Retinal pigment epithelial cell (primary cell): ENCODE data around the gene LRRIQ4.

Source experiments
- DNase-seq: peaks from one replicate; pipeline ENCODE4 v3.0.0-alpha.2; 2010; ENCODE audit warnings: low read depth
- H3K4me3 ChIP-seq: 2 replicates; pipeline ENCODE4 v1.5.1; 2011; ENCODE audit warnings: mild to moderate bottlenecking, low read length, control low read depth, moderate library complexity
- TF ChIP-seq, protein P1 (sequence below): conservative IDR thresholded peaks from 2 replicates; pipeline ENCODE4 v1.5.1; 2011; ENCODE audit warnings: low read depth, low read length, control low read depth, inconsistent platforms

The LRRIQ4 gene

DNA sequence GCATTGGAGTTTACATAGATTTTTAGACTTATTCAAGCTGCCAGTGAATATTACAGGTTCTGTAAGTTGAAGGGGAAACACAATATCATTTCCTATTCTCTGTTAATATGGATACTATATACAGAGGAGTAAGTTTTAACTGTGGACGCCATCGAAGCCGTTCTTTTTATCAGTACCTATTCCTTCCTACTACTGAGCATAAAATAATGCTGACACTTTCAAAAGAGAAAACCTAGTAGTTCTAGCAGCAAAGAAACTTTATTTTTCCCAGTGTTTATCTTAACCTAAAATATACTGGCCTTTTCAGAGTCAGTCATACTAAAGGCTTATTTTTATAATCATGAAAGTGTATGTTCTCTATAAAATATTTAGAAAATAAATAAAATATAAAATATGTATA is 42.8 kb downstream of the LRRIQ4 start:
- TF ChIP-seq, protein P1, sequence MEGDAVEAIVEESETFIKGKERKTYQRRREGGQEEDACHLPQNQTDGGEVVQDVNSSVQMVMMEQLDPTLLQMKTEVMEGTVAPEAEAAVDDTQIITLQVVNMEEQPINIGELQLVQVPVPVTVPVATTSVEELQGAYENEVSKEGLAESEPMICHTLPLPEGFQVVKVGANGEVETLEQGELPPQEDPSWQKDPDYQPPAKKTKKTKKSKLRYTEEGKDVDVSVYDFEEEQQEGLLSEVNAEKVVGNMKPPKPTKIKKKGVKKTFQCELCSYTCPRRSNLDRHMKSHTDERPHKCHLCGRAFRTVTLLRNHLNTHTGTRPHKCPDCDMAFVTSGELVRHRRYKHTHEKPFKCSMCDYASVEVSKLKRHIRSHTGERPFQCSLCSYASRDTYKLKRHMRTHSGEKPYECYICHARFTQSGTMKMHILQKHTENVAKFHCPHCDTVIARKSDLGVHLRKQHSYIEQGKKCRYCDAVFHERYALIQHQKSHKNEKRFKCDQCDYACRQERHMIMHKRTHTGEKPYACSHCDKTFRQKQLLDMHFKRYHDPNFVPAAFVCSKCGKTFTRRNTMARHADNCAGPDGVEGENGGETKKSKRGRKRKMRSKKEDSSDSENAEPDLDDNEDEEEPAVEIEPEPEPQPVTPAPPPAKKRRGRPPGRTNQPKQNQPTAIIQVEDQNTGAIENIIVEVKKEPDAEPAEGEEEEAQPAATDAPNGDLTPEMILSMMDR = no peak
- no peak overlapping the region for H3K4me3 ChIP-seq
- no peak for DNase-seq

DNA sequence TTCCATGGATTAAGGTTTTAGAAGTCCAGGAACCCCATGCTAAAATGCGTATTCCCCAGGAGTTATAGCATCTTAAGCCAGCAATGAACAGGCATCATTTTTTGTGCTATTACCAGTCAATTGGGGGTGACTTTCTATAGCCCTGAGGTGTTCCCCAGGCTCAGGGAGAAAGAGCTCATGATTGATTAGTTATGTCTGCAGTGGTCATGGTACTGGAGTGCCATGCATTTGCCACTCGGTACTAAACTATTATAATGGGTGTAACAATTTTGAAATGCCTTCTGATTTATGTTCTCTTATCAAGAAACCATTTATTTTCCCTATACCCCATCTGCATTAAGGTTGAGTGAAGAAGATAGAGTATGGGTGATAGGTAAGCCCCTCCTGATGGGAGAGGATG is 45.1 kb downstream of the LRRIQ4 start:
- no peak overlapping the region for H3K4me3 ChIP-seq
- TF ChIP-seq, protein P1 = no peak
- no peak for DNase-seq

DNA sequence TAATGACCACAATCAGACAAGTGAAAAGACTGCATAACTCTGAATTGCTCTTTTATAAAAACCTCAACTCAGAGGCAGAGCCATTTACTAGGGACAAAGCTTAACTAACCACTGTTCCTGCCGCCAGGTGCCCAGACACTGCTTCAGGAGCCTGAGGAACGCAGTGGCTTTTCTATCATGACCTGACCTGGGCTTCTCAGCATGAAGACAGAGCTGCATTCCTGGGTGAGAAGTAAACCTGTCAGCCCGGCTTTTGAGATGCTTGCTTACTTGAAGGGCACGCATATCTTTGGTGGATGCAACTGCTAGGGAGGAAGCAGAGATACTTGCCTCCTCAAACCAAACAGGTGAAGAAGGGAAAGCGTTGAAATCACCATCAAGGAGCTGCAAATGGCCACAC is 49.2 kb downstream of the LRRIQ4 start:
- no peak for DNase-seq
- TF ChIP-seq, protein P1 = no peak
- no peak overlapping the region for H3K4me3 ChIP-seq

DNA sequence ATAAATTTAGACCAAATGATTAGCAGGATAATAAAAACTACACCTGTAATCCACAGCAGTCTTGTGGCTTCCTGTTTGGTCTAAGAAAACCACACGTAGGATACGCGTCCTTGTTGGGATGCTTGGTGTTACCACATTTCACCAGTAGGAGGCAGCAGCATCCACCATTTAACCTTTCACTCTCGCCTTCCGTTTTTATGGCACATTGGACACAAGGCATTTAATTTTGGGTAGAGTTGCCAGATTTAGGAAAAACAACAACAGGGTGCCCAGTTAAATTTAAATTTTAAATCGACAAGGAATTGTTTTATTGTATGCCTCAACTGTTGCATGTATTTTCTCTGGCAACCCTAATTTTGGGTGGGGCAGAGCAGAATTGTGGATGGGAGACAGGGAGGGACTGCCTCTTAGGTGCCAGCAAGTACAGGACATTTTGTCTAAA is 50.8 kb downstream of the LRRIQ4 start:
- H3K4me3 ChIP-seq = no peak overlapping the region
- DNase-seq = peak; percentile 28
- TF ChIP-seq, protein P1 = peak; percentile 91

- DNase-seq = no peak
- TF ChIP-seq, protein P1 = no peak
Observed at GRCh38 chr3:169864270-169864669, 51.6 kb downstream of the LRRIQ4 start.

DNA sequence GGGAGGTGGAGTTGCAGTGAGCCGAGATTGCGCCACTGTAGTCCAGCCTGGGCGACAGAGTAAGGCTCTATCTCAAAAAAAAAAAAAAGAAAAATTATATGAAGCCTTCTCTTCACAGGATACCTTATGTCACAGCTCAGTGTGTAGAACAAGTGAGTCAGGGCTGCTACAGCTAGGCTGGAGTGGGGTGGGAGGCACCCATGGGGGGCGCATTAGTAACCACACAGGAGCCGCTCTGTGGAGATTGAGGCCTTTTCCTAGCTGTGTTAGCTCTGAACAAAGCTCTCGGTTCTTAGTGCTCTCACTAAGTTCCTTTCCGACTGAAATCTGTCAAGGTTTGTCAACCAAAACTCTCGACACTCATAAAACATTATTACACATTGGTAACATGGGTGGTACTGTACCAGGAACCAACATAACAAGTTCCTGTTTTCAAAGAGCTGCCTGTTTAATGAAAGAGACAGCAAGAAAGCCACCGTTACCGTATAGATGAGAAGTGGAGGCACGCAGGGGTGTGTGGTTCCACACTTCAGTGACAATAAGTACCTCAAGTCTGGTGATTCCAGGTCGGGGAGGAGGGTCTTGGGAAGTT is 52.6 kb downstream of the LRRIQ4 start:
- TF ChIP-seq, protein P1 = no peak
- DNase-seq = no peak

More at GRCh38 chr3:169864270-169864669, 51.6 kb downstream of the LRRIQ4 start:
- H3K4me3 ChIP-seq = no peak overlapping the region

DNA sequence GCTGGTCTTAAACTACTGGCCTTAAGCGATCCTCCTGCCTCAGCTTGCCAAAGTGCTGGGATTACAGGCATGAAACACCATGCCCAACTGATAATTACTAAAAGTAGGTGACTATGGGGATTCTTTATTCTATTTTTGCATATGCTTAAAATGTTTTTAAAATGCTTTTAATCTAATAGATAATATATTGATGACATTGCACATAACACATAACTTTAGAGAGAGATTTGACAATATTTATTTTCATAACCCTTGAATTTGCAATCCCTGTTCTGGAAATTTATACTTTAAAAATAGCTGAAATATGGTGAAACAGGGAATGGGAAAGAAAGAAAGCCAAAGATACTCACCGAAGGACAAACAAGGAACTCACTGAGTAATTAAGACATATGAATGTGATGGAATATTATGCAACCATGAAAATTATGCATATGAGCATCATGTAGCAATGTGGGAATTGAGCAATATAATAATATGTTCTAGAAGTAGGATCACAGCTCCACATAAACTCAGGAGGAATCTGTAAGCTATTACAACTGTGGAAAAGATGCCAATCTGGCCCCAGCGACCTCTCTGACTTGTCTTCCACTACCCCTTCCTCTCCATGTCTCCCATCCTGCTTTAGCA is 55.0 kb downstream of the LRRIQ4 start:
- no peak for DNase-seq
- TF ChIP-seq, protein P1 = no peak
- no peak overlapping the region for H3K4me3 ChIP-seq

More for the DNA sequence above, 52.6 kb downstream of the LRRIQ4 start:
- no peak overlapping the region for H3K4me3 ChIP-seq
